ENCODE results near the gene LRRC27. TPM values are rescaled to one million over a fixed set of nuclear protein-coding genes. Genes with fewer than 3 reads are reported as not detected.
A peak's percentile ranks its signal among the peaks of the same experiment; 100 is the strongest.

Gene LRRC27
- polyA plus RNA-seq, 3 donors: 3.6 to 12.8 (median 3.6) TPM

- H3K4me3 Mint-ChIP-seq: peak overlapping the region in 1 of 2 donors; percentile 11
- H3K9me3 Mint-ChIP-seq: peaks cover 0 to 2% (median 0%) of the 10 kb centered on the region in 7 donors
- no peak overlapping the region for H2AFZ ChIP-seq (ENCODE audit: insufficient read depth, low read depth, low read length, poor library complexity, severe bottlenecking)
- H3K4me3 ChIP-seq (replicated peaks in 1 of 3; ENCODE audit: low read depth in 2 of 3, low read length in 3 of 3): no peak overlapping the region
- H3K79me2 ChIP-seq (ENCODE audit: insufficient read depth, low read length): no peaks in the 10 kb centered on the region
- no peak overlapping the region for H3K27ac Mint-ChIP-seq
- H3K4me2 ChIP-seq (replicated peaks; ENCODE audit: extremely low read depth, low read length, poor library complexity, severe bottlenecking): no peak overlapping the region
- H3K36me3 Mint-ChIP-seq: peaks cover 2 to 4% of the 10 kb centered on the region in 2 donors
- no peak overlapping the region for H3K9ac ChIP-seq (ENCODE audit: insufficient read depth, low read length, poor library complexity, severe bottlenecking)
- WGBS (ENCODE audit: insufficient coverage): 45% methylated on average over 26 of the region's 28 CpGs
- intact Hi-C loops (cut with micrococcal nuclease): no loop called here
- no peaks in the 10 kb centered on the region for H3K4me1 ChIP-seq (ENCODE audit: control insufficient read depth in 1 of 2, insufficient read depth in 2 of 2, low read length in 2 of 2)
- peaks cover 15% of the 10 kb centered on the region for H3K4me1 Mint-ChIP-seq
- H3K27me3 Mint-ChIP-seq (ENCODE audit: low read depth in 3 of 3): peaks cover 0 to 20% (median 8%) of the 10 kb centered on the region in 3 donors
- peaks cover 92% of the 10 kb centered on the region for H4K20me1 ChIP-seq (ENCODE audit: insufficient read depth, low read length)
- TF ChIP-seq CTCF (IDR thresholded peaks at IDR 0.05): no peak
- H3K27me3 ChIP-seq (ENCODE audit: control insufficient read depth in 2 of 2, insufficient read depth in 2 of 2, low read length in 2 of 2): no peaks in the 10 kb centered on the region
- no peak for DNase-seq
- H3K36me3 ChIP-seq (replicated peaks in 1 of 2; ENCODE audit: control insufficient read depth in 1 of 2, insufficient read depth in 2 of 2, low read length in 2 of 2): no peaks in the 10 kb centered on the region
- no peak overlapping the region for H3K27ac ChIP-seq (ENCODE audit: low read depth in 1 of 2, low read length in 2 of 2)
- H3K9me3 ChIP-seq (replicated peaks in 1 of 2; ENCODE audit: control insufficient read depth in 1 of 2, insufficient read depth in 1 of 2, low read length in 2 of 2): no peaks in the 10 kb centered on the region
Observed at GRCh38 chr10:132296666-132297443, 35.1 kb upstream of the LRRC27 start.

GRCh38 chr10:132297526-132297925, 34.5 kb upstream of the LRRC27 start:
- H3K9ac ChIP-seq (ENCODE audit: insufficient read depth, low read length, poor library complexity, severe bottlenecking): no peak overlapping the region
- no peak overlapping the region for H2AFZ ChIP-seq (ENCODE audit: insufficient read depth, low read depth, low read length, poor library complexity, severe bottlenecking)
- H3K4me3 ChIP-seq (replicated peaks in 1 of 3; ENCODE audit: low read depth in 2 of 3, low read length in 3 of 3): no peak overlapping the region
- no peak overlapping the region for H3K4me2 ChIP-seq (replicated peaks; ENCODE audit: extremely low read depth, low read length, poor library complexity, severe bottlenecking)
- no peaks in the 10 kb centered on the region for H3K4me1 ChIP-seq (ENCODE audit: control insufficient read depth in 1 of 2, insufficient read depth in 2 of 2, low read length in 2 of 2)
- Mint-ChIP-seq H3K36me3 (peaks cover 2 to 4% of the 10 kb centered on the region in 2 donors), H3K4me1 (peaks cover 15% of the 10 kb centered on the region), H3K9me3 (peaks cover 0 to 2% (median 0%) of the 10 kb centered on the region in 7 donors), H3K4me3 (no peak overlapping the region), H3K27me3 (ENCODE audit: low read depth in 3 of 3) (peaks cover 0 to 20% (median 8%) of the 10 kb centered on the region in 3 donors), H3K27ac (no peak overlapping the region)
- H3K36me3 ChIP-seq (replicated peaks in 1 of 2; ENCODE audit: control insufficient read depth in 1 of 2, insufficient read depth in 2 of 2, low read length in 2 of 2): no peaks in the 10 kb centered on the region
- no peak for DNase-seq
- intact Hi-C loops (cut with micrococcal nuclease): no loop called here
- peaks cover 92% of the 10 kb centered on the region for H4K20me1 ChIP-seq (ENCODE audit: insufficient read depth, low read length)
- no peaks in the 10 kb centered on the region for H3K27me3 ChIP-seq (ENCODE audit: control insufficient read depth in 2 of 2, insufficient read depth in 2 of 2, low read length in 2 of 2)
- no peak for TF ChIP-seq CTCF (IDR thresholded peaks at IDR 0.05)
- 55% methylated on average over 9 of the region's 9 CpGs for WGBS (ENCODE audit: insufficient coverage)
- no peaks in the 10 kb centered on the region for H3K9me3 ChIP-seq (replicated peaks in 1 of 2; ENCODE audit: control insufficient read depth in 1 of 2, insufficient read depth in 1 of 2, low read length in 2 of 2)
- no peak overlapping the region for H3K27ac ChIP-seq (ENCODE audit: low read depth in 1 of 2, low read length in 2 of 2)
- no peaks in the 10 kb centered on the region for H3K79me2 ChIP-seq (ENCODE audit: insufficient read depth, low read length)
